NAMALWA (cell line): ENCODE measurements around the gene FLRT1.

Source experiments
- DNase-seq: peaks from one replicate; pipeline ENCODE4 v3.0.0-alpha.2; 2015; ENCODE audit warnings: low spot score

FLRT1 gene

GRCh38 chr11:64006398-64006797 lies 29.3 kb upstream of the FLRT1 start:
- DNase-seq, result no peak

- no peak for DNase-seq
Measured at GRCh38 chr11:64007160-64007628, 28.5 kb upstream of the FLRT1 start.

GRCh38 chr11:64007629-64008282 lies 28.0 kb upstream of the FLRT1 start:
- no peak for DNase-seq

GRCh38 chr11:64008283-64008913 lies 27.3 kb upstream of the FLRT1 start:
- DNase-seq, result no peak

GRCh38 chr11:64008914-64009633 lies 26.7 kb upstream of the FLRT1 start:
- no peak for DNase-seq

GRCh38 chr11:64009710-64010109 lies 26.0 kb upstream of the FLRT1 start:
- no peak for DNase-seq

GRCh38 chr11:64010783-64011182 lies 24.9 kb upstream of the FLRT1 start:
- DNase-seq, result no peak

GRCh38 chr11:64011371-64011770 lies 24.4 kb upstream of the FLRT1 start:
- no peak for DNase-seq

- no peak for DNase-seq
Measured at GRCh38 chr11:64013141-64013896, 22.4 kb upstream of the FLRT1 start.

- no peak for DNase-seq
Measured at GRCh38 chr11:64014356-64014755, 21.4 kb upstream of the FLRT1 start.

- no peak for DNase-seq
Measured at GRCh38 chr11:64015510-64015909, 20.2 kb upstream of the FLRT1 start.

GRCh38 chr11:64015935-64016845 lies 19.5 kb upstream of the FLRT1 start:
- DNase-seq, result no peak

- DNase-seq, result no peak
Measured at GRCh38 chr11:64017945-64018224, 17.8 kb upstream of the FLRT1 start.

GRCh38 chr11:64018310-64018709 lies 17.4 kb upstream of the FLRT1 start:
- no peak for DNase-seq

- no peak for DNase-seq
Measured at GRCh38 chr11:64019106-64020037, 16.4 kb upstream of the FLRT1 start.

GRCh38 chr11:64020976-64021756 lies 14.6 kb upstream of the FLRT1 start:
- no peak for DNase-seq

GRCh38 chr11:64021757-64022093 lies 14.0 kb upstream of the FLRT1 start:
- no peak for DNase-seq

GRCh38 chr11:64022125-64022784 lies 13.5 kb upstream of the FLRT1 start:
- DNase-seq, result no peak
